Measurements from ENCODE around the gene NDUFS7.

The NDUFS7 gene

DNA sequence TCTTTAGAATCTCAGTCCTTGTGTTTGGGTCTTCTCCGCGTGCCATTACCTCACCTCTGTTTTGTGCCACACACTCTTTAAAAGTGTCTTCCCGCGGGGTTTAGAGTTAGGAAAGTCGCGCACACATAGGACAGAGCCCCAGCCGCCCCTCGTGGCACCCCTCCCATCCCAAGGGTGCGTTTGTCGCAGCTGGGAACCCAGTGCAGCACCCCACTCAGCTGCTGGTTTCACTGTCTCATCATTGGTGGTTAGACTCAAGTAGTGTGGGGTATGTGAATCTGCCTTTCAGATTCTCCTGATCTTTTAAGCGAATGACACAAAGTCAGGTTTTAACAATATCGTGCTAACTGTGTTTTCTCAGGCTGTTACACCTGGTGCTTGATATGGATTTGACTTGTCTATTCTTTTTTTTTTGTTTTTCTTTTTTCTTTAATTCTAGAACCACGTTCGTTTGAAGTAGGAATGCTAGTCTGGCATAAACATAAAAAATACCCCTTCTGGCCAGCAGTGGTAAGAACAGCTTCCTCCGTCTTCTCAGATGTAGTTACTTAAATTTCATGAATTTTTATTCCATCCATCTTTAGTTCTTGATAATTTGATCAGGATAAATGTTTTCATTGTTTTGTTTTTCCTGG lies 19.5 kb upstream of the NDUFS7 start:
- DNase-seq (ENCODE audit: low read depth in 2 of 2) = no peak

DNA sequence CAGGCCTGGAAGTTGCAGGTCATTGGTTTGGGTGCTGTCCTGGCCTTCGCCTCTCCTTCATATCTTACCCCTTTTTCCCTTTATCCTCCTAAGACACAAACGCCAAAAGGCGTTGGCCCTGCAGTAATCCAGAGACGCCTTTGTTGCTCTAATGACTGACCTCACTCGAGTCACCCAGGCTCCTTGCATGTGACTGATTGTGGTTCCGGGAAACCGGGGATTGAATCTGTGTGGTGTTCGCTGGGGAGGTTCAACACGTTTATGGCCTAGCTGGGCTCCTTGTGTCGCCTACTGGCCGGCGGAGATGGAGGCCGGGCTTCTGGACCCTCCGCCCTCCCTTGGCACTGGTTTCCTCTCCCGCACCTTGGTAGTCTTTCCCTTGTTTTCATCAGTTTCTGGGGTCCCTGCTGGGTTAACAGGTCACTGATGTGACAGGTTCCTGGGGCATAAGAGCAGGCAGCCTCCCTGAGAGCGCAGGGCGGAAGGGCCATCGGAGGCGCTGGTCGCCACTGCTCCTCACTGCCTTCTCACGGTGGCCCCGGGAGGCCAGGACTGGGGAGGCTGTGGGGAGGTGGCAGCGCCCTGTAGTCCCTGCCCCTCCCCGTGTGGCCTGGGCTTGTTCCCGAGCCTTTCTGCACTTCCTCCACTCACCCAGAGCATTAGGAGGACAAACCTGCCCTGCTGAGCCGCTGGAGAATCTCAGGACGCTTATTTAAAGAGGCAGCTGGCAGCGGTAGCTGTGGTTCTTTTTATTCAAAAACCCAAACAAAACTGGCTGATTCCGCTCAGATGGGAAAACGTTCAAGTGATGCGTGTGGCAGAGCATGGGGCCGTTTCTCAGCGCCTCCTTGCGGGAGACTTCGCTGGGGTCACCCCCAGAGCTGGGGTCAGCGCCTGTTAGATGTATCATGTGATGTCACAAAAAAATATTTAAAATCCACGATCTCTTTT lies 18.1 kb upstream of the NDUFS7 start:
- DNase-seq (ENCODE audit: low read depth in 2 of 2) = no peak

DNA sequence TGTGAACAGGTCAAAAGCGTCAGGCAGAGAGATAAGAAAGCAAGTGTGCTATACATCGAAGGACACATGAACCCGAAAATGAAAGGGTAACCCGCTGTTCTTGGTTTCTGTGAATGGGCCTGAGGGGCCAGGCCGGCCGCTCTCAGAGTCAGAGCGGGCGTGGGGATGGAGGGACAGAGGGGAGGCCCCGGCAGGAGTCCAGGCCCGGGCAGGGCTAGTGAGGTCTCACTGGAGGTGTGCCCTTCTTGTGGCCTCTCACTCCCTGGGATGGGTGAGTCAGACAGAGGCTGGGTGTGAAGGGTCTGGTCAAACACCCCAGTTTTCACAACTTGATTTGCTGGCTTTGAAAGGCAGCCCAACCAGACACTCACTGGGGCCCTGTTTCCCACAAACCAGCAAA lies 17.4 kb upstream of the NDUFS7 start:
- no peak for DNase-seq (ENCODE audit: low read depth in 2 of 2)

DNA sequence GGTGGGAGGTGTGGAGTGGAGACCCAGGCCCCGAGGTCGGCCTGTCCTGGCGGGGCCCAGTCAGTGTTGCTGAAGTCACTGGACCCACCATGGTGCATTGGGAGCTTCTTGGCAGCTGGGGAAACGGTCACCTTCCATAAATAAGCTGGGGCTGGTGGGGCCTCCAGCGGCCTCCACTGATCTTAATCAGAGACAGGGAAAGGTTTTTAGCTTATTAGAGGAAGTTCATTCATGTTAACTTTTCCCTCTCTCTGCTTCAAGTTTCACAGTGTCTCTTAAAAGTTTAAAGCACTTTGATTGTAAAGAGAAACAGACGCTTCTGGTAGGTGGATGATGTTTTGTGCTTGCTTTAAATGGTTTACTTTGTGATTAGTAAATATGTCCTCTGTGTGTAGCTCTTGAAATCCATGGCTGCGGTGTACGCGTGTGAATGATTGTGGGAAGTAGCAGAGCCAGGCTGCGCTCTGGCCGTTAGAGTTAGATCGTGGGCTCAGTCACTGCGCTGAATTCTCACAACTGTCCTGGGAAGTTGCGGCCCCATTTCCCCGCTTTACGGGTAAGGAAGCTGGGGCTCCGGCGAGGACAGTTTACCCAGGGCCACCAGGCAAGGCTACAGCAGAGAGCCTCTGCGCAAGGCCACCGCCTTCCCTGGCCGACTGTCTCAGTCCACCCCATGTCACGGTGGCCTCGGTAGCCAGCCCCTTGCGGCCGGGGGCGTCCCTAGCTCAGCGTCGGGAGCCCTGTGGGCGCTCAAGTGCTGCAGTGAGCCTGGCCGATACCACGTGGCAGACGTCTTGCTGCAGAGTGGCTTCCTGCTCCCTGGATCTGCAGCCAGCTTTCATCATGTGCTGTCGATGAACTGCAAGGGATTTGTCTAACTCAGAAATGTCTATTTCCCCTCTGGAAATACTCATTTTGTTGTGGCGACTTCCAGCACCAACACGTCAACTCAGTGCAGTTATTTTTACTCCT lies 16.5 kb upstream of the NDUFS7 start:
- no peak for DNase-seq (ENCODE audit: low read depth in 2 of 2)

DNA sequence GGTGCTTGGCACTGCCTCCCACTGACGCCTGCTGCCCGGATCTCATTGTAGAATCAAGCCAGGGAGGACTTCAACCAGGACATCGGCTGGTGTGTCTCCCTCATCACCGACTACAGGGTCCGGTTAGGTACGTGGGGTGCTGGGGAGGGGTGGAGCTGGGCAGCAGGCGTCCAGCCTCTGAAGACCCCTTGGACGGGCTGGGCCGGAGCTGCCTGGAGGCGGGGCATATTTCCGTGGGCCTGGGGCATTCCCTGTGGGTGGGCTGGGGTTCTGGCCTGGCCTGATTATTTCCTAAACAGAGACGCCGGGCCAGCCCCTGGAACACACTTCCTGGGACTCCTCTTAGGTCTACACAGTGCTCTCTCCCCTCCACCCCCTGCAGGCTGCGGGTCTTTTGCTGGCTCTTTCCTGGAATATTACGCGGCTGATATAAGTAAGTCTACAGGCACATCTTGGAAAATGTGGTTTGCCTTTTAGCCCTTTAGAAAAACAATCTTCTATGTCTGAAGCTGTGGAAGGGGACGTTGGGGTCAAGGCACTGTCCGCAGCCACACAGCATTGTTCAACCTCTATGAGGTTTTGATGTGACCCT lies 14.4 kb upstream of the NDUFS7 start:
- DNase-seq (ENCODE audit: low read depth in 2 of 2) = no peak

DNA sequence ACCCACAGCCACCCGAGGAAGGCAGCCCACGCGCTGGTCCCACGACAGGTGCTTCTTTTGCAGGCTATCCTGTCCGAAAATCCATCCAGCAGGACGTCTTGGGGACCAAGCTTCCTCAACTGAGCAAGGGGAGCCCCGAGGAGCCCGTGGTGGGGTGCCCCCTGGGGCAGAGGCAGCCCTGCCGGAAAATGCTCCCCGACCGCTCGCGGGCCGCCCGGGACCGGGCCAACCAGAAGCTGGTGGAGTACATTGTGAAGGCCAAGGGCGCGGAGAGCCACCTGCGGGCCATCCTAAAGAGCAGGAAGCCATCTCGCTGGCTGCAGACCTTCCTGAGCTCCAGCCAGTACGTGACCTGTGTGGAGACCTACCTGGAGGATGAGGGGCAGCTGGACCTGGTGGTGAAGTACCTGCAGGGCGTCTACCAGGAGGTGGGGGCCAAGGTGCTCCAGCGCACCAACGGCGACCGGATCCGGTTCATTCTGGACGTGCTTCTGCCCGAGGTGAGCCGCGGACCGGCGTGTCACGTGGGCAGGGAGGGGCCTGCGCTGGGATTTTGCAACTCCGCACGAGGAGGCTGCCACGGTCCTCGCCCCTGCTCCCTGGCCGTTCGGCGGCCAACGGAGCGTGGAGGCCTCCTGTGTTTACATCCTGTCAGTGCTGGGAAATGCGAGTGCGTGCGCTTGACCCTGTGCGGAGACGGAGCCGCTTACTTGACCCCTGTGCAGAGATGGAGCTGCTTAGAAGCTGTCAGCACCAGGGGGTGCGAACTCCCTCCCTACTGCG lies 12.9 kb upstream of the NDUFS7 start:
- DNase-seq (ENCODE audit: low read depth in 2 of 2) = no peak

DNA sequence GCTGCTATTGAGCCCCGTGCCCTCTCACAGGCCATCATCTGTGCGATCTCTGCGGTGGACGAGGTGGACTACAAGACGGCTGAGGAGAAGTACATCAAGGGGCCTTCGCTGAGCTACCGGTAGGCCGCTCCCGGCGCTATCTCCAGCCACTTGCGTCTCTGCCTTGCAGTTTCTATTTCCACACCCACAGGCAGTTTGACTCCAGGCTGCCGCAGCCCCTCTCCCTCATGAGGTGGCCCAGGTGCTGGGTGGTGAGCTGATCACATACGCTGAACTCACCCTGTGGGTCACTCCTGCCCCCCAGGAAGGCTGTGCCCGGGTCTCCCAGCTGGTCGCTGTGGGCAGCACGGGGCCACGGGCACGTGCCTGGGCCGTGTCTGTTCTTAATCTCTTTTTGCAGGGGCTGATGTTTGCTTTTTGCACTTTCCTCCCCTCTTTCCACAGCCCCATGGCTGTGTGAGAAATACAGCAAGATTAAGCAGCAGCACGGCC lies 10.6 kb upstream of the NDUFS7 start:
- DNase-seq (ENCODE audit: low read depth in 2 of 2) = no peak

DNA sequence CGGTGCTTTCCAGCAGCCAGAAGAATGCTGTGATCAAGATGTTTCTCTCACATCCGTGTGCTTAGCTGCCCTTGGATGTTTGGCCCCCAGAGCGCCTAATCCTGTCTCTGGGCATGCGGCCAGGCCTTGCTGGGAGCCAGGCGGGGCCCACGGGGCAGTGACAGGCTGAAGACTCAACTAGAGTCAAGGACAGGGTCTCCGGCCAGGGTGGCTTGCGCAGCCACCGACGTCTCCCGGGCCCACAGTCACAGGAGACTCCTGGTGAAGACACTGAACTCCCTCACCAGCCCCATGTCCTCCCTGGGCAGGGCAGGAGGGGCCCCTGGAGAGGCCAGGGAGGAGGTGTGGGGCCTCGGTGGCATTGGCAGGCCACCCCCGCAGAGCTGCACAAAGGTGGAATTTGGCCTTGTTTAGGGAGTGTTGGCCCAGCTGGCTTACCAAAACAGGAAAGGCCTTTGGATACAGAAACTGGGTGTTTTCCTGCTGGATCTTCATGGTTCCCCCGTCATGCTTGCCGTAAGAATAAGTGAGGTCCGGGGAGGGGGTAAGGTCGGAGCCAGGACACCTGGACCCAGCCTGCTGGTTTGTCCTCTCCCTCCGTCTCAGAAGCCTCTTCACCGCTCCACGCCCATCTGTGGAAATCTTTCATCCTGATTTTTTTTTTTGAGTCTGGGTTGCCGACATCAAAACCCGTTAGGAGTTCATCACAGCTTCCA lies 10.0 kb upstream of the NDUFS7 start:
- DNase-seq (ENCODE audit: low read depth in 2 of 2) = no peak

DNA sequence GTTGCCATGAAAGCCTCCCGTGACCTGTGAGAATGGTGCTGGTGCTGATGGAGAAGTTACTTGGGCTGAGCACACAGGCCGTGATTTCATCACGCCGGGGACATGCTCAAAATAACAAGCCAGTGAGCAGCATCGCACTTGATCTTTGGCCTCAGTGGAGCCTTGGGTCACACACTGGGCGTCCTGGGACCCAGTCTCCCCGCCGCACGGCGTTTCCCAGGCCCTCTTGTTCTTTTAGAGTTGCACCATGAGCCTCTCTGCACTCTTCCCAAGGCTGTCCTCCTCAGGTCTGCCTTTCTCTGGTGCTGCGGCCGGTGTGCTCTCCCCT lies 9.5 kb upstream of the NDUFS7 start:
- DNase-seq (ENCODE audit: low read depth in 2 of 2) = no peak

DNA sequence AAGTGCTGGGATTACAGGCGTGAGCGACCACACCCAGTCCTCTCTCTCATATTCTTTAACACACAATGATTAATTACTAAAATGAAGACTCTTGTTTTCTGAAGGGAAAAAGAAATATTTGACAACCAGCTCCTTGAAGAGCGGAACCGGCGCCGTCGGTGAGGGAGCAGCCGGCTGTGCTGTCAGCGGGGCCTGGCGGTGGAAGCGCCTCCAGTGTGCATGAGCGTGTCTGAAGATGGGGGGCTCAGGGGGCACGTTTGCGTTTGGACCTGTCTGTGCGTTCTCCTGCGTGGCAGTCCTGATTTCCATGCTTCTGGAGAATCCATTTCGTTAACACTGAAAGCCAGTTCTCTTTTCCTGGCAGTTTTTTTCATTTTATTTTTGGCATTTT lies 7.3 kb upstream of the NDUFS7 start:
- no peak for DNase-seq (ENCODE audit: low read depth in 2 of 2)

DNA sequence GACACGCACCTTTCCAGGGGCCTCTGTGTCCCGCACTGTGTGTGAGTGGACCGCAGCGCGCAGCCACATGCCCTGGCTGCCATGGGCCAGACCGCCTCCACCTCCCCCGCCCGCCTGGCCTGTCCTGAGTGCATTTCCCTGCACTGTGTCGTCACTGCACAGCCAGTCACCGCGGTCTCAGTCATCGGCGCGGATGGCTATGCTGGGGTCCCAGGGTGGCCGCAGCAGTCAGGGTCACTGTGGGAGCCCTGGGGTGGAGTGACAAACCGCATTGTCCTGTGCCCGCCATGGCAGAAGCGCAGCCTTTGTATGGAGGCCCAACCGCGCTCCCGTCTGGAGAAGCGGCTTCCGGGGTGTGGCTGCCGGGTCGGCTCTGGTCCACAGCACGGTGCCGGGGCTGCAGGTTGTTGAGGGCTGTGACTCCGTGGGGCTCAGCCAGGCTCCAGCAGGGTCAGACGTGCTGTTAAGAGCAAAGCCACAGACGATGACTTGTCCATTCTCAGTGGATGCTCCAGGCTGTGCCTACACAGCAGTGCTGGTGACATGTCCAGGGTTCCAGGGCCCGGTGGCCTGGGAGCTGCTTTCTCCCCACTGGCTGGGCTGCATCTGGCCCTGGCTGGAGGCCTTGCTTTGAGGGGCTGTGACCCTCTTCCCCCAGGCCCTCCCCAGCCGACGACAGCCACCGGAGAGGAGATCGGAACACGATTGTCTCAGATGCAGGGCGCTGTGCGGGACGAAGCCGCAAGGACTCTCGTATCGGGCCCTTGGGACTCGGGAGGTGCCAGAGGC lies 6.3 kb upstream of the NDUFS7 start:
- DNase-seq (ENCODE audit: low read depth in 2 of 2) = no peak

DNA sequence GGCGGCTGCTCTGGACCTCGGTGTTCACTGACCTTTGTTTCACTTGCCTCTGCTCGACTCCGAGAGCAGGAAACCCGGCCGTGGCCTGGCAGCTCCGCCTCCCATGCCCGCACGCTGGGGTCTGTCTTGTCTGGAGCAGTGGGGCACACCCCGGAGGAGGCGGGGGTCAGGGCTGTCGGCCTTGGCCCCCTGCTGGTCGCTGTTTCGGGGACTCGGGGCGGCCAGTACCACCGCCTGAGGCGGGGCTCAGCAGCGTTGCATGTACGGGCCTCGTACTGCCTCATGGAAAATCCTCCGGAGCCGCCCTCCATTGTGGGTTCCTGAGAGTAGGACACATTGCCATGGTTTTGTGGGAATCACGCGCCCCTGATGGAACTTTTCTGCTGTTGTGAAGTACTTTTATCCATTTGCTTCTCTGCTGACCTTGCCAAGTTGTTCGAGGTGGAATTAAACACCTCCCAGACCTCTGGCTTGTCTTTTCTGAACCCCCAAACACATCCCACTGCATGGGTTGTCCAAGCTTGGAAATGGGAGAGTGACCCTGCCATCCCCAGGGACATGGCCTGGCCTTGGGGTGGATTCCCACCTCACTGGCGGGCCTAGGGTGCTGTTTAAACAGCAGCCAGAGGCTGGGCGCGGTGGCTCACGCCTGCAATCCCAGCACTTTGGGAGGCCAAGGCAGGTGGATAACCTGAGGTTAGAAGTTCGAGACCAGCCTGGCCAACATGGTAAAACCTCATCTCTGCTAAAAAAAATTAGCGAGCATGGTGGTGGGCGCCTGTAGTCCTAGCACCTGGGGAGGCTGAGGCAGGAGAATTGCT lies 5.5 kb upstream of the NDUFS7 start:
- DNase-seq (ENCODE audit: low read depth in 2 of 2) = no peak

DNA sequence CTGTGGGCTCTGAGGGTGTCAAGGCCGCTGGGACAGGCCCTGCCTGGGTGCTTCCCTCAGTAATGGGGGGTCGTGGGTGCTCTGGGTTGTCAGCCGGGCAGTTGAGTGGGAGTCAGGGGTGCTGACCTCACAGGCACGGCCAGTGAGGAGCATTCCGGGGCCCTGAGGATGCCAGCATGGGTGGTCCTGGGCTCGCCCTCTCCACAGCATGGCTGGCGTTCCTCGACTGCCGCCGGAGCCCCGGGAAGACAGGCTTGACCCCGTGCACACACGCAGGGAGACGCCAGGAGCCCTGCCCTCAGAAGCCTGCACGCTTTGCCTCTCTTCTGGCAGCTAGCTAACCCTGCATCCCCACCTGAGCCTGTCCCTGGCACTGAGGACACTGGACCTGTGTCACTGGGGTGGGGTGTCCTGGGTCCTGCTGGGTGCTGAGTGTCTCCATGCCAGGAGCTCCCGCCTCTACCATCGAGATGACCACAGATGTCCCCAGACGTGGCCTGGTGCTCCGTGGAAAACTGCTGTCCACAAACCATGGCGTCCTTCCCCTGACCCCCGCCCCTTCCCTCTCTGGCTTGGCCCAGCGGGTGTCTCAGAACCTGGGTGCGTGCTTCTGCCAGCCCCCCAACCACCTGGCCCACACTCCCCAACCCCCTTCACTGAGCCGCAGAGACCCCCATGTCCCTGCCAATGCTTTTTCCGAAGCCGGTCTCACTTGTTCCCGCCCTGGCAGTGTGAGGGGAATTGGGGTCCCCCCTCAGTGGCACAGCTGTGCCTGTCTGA lies 4.4 kb upstream of the NDUFS7 start:
- no peak for DNase-seq (ENCODE audit: low read depth in 2 of 2)

DNA sequence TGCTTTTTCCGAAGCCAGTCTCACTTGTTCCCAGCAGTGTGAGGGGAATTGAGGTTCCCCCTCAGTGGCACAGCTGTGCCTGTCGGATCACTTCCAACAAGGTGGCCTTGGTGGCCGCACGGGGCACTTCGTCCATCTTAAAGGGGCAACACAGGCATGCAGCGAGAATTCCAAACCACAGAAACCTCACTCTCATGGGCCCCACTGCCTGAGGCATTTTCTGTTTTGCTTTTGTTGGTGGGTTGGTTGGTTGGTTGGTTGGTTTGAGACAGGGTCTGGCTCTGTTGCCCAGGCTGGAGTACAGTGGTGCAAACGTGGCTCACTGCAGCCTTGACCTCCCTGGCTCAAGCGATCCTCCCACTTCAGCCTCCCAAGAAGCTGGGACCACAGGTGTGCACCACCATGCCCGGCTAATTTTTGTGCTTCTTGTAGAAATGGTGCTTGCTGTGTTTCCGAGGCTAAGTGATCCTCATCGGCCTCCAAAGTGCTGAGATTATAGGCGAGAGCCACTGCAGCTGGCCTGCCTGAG lies 3.7 kb upstream of the NDUFS7 start:
- DNase-seq (ENCODE audit: low read depth in 2 of 2) = no peak

DNA sequence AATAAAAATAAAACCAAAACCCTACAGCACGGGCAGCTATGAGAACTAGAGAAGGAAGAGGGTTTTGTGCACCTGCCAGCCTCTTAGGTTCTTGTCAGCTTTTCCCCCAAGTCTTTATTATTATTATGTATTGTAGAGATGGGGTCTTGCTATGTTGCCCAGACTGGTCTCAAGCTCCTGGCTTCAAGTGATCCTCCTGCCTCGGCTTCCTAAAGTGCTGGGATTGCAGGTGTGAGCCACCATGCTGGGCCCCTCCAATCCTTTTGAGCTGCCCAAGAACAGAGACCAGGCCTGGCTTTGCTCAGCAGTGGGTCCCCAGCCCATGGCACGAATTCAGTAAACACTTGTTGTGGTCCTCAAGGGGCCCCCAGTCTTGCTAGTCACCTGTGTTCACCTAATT lies 1.5 kb upstream of the NDUFS7 start:
- no peak for DNase-seq (ENCODE audit: low read depth in 2 of 2)

DNA sequence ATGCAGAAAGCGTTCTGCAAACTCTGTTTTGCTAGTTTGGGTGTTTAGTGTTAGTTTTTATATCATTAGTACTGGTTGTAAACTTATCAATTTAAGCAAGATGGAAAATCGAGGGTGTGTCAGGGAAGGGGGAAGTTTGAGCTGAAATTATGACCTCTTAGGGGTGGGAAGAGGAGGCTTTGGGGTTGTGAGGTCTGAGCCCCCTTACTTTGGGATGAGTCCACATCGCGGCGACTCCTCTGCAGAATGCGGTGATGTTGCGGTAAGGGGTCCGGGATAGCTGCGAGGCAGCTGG lies 743 bp upstream of the NDUFS7 start:
- DNase-seq (ENCODE audit: low read depth in 2 of 2) = no peak

DNA sequence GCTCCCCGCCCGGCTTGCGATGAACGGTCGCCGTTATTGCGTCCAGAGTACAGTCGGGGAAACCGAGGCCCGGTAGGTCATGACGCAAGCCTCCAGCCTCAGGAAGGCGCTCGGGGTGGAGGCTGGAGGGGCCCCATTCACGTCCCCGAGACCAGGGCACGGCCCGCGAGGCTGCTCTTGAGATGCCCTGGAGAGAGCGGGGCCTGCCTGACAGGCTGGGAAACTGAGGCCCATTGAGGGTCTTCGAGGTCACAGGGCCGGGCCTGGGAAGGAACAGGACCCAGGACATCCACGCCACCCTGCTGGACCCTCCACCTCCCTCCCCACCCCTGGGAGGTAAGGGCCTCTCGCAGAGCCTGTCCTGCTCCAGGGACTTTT lies 367 bp downstream of the NDUFS7 start:
- DNase-seq (ENCODE audit: low read depth in 2 of 2) = no peak
